Urinary bladder (tissue), 4 donors: Measurements from ENCODE around the gene C14orf39. TPM values are rescaled to one million over a fixed set of nuclear protein-coding genes. Genes with fewer than 3 reads are reported as not detected.
"Not testable (repeated sequence)": the region's sequence is repeated elsewhere in the genome, so short reads cannot be mapped to it uniquely, and the experiment has no call there.

Experiments
- DNase-seq: peaks from one replicate; pipeline ENCODE4 v3.0.0-alpha.2; 2015; ENCODE audit errors: extremely low spot score
- H3K27ac ChIP-seq: one replicate; pipeline ENCODE4 v1.5.1; 2013; ENCODE audit warnings: low read depth, mild to moderate bottlenecking, moderate library complexity
- H3K36me3 ChIP-seq: one replicate; pipeline ENCODE4 v1.6.1; 2013; ENCODE audit warnings: mild to moderate bottlenecking, moderate library complexity; ENCODE audit not compliant: insufficient read depth
- H3K4me1 ChIP-seq: one replicate; pipeline ENCODE4 v1.6.1; 2013; ENCODE audit warnings: mild to moderate bottlenecking, moderate library complexity; ENCODE audit not compliant: insufficient read depth
- H3K4me3 ChIP-seq: one replicate; pipeline ENCODE4 v1.5.1; 2013; ENCODE audit warnings: low read depth, low read length
- WGBS: extraction: QIAGEN DNeasy Blood & Tissue Kit; methylation state at CpG from one replicate; pipeline ENCODE4 v1.1.7; 2013; 5-methylcytosine and 5-hydroxymethylcytosine counted together
- polyA plus RNA-seq: library from polyadenylated mRNA; stranded (reverse); fragments of 200-250 nt; gene quantifications from one replicate; pipeline ENCODE4 v1.2.3, GENCODE V29; 2013
- total RNA-seq: library from RNA; depleted of rRNA; stranded (reverse); fragments of >200 nt; gene quantifications from one replicate; pipeline ENCODE4 v1.2.3, GENCODE V29; 2014
- donor health status: healthy with polysubstance abuse.
- donor health status: healthy.

Gene C14orf39
- total and polyA plus RNA-seq, 2 donors, result 0.22 to 0.63 TPM

- WGBS, result 46% methylated on average over 2 of the region's 2 CpGs
- no peak for DNase-seq
- H3K27ac ChIP-seq, result no peak overlapping the region
- no peaks in the 10 kb centered on the region for H3K36me3 ChIP-seq
- no peak overlapping the region for H3K4me3 ChIP-seq
- H3K4me1 ChIP-seq, result no peaks in the 10 kb centered on the region
Measured at GRCh38 chr14:60430276-60430675, 55.6 kb downstream of the C14orf39 start.

GRCh38 chr14:60420050-60420449 is 65.8 kb downstream of the C14orf39 start:
- 87% methylated on average over 5 of the region's 5 CpGs for WGBS

DNA sequence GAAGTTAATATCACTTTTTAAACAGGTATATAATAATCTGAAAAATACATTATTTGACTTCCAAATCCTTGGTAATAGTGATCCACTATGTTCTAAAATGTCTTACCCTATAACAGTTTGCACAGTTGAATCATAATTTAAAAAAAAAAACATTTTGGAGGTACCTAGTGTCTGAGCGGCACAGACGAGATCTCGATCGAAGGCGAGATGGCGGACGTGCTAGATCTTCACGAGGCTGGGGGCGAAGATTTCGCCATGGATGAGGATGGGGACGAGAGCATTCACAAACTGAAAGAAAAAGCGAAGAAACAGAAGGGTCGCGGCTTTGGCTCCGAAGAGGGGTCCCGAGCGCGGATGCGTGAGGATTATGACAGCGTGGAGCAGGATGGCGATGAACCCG is 88.3 kb downstream of the C14orf39 start:
- not testable (repeated sequence) for H3K4me1 ChIP-seq, DNase-seq, H3K27ac ChIP-seq, H3K36me3 ChIP-seq, H3K4me3 ChIP-seq
- WGBS, result 96% methylated on average over 22 of the region's 22 CpGs

More at GRCh38 chr14:60420050-60420449, 65.8 kb downstream of the C14orf39 start:
- no peak for DNase-seq
- Histone ChIP-seq H3K4me1 (no peaks in the 10 kb centered on the region), H3K27ac (no peak overlapping the region), H3K4me3 (no peak overlapping the region), H3K36me3 (no peaks in the 10 kb centered on the region)

DNA sequence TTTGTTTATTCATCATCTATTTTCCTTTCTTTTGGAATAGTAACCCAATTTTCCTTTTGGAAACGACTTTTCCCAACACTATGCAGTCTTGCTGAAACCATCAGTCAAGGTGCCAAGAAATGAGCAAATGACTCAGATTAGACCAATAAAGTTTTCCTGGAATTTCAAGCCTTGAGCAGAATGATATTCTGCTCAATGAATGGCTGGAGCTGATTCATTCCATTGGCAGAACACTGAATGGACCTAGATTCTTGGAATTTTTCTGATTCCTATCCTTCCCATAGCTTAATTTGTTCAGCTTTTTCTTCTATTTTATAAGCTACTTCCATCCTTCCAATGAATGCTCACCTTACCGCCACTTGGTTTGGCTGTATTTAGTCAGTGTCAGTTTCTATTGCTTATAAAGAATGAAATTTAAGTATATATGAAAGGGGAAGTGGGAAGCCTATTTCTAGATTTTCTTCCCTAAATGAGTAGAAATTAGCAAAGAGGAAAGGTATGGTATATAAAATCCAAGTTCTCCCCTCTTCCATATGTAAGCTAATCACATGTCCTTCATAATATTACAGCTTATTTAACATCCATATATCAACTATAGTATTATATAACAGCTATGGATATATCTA is 89.0 kb downstream of the C14orf39 start:
- Histone ChIP-seq H3K27ac (no peak overlapping the region), H3K36me3 (no peaks in the 10 kb centered on the region), H3K4me1 (no peaks in the 10 kb centered on the region), H3K4me3 (no peak overlapping the region)
- no peak for DNase-seq
- WGBS, result 61% methylated on average over 2 of the region's 2 CpGs

Other genes starting within 250 kb of the C14orf39 start
- gene PPM1A, start 236.8 kb downstream of the C14orf39 start, total RNA-seq, result 75.9 TPM
- 23.9 TPM for gene PPM1A, start 236.8 kb downstream of the C14orf39 start, polyA plus RNA-seq
- gene SIX6, start 23.1 kb upstream of the C14orf39 start, total RNA-seq, result not detected
- not detected for gene SIX6, start 23.1 kb upstream of the C14orf39 start, polyA plus RNA-seq
- gene SIX1, start 163.4 kb upstream of the C14orf39 start, total RNA-seq, result 6.2 TPM
- gene SIX1, start 163.4 kb upstream of the C14orf39 start, polyA plus RNA-seq, result 0.52 TPM
- 9.9 TPM for gene SIX4, start 238.3 kb upstream of the C14orf39 start, total RNA-seq
- 0.56 TPM for gene SIX4, start 238.3 kb upstream of the C14orf39 start, polyA plus RNA-seq
- 109 TPM for gene MNAT1, start 248.7 kb upstream of the C14orf39 start, total RNA-seq
- gene MNAT1, start 248.7 kb upstream of the C14orf39 start, polyA plus RNA-seq, result 24.6 TPM